HG03159 (cell line): Measurements from ENCODE around the gene SURF1.
A peak's percentile ranks its signal among the peaks of the same experiment; 100 is the strongest.
"Not testable (repeated sequence)": the region's sequence is repeated elsewhere in the genome, so short reads cannot be mapped to it uniquely, and the experiment has no call there.

Source experiments
- ATAC-seq: cut with Tn5 transposase; IDR thresholded peaks from one replicate; pipeline ENCODE4 v1.9.1; 2021; ENCODE audit warnings: mild to moderate bottlenecking, moderate library complexity; ENCODE audit not compliant: unreplicated experiment

The SURF1 gene

GRCh38 chr9:133346021-133346785 is 10.1 kb downstream of the SURF1 start:
- ATAC-seq, result no peak

- ATAC-seq, result no peak
Observed at GRCh38 chr9:133345596-133345995, 10.7 kb downstream of the SURF1 start.

GRCh38 chr9:133344979-133345378 is 11.3 kb downstream of the SURF1 start:
- no peak for ATAC-seq

GRCh38 chr9:133344071-133344470 is 12.2 kb downstream of the SURF1 start:
- ATAC-seq, result no peak

- no peak for ATAC-seq
Observed at GRCh38 chr9:133342570-133342969, 13.7 kb downstream of the SURF1 start.

- ATAC-seq, result no peak
Observed at GRCh38 chr9:133342069-133342406, 14.2 kb downstream of the SURF1 start.

- no peak for ATAC-seq
Observed at GRCh38 chr9:133341369-133342068, 14.8 kb downstream of the SURF1 start.

- ATAC-seq, result no peak
Observed at GRCh38 chr9:133340916-133341315, 15.4 kb downstream of the SURF1 start.

- no peak for ATAC-seq
Observed at GRCh38 chr9:133340256-133340655, 16.0 kb downstream of the SURF1 start.

- ATAC-seq, result no peak
Observed at GRCh38 chr9:133339641-133340040, 16.6 kb downstream of the SURF1 start.

- peak; percentile 81 for ATAC-seq
Observed at GRCh38 chr9:133335924-133336811, 20.1 kb downstream of the SURF1 start, which contains the start of gene SURF6. TSS of gene SURF6 (minus strand) at chr9:133336188. CDS start at chr9:133336132, 56 bp downstream.

- not testable (repeated sequence) for ATAC-seq
Observed at GRCh38 chr9:133334888-133335287, 21.4 kb downstream of the SURF1 start.

GRCh38 chr9:133334161-133334560 is 22.1 kb downstream of the SURF1 start:
- no peak for ATAC-seq

GRCh38 chr9:133333566-133333965 is 22.7 kb downstream of the SURF1 start:
- ATAC-seq, result no peak

GRCh38 chr9:133333011-133333410 is 23.3 kb downstream of the SURF1 start:
- no peak for ATAC-seq

GRCh38 chr9:133332381-133332730 is 23.9 kb downstream of the SURF1 start:
- ATAC-seq, result no peak

GRCh38 chr9:133331641-133332380 is 24.5 kb downstream of the SURF1 start:
- ATAC-seq, result no peak

- ATAC-seq, result no peak
Observed at GRCh38 chr9:133331221-133331620, 25.1 kb downstream of the SURF1 start.

- ATAC-seq, result not testable (repeated sequence)
Observed at GRCh38 chr9:133329306-133330156, 26.8 kb downstream of the SURF1 start.
